ENCODE data around the gene CALM1. TPM values are rescaled to one million over a fixed set of nuclear protein-coding genes. Genes with fewer than 3 reads are reported as not detected.

Gene CALM1
- total RNA-seq, 1 donor from 2014 or later, result 347 TPM

- no peak overlapping the region for H3K4me2 ChIP-seq (ENCODE audit: low read length)
- DNase-seq (ENCODE audit: low read depth) (no peak), FAIRE-seq (no peak)
- no peak overlapping the region for H3K4me3 Mint-ChIP-seq (ENCODE audit: unreplicated experiment)
- TF ChIP-seq CTCF (IDR thresholded peaks at IDR 0.05; ENCODE audit: insufficient read depth, low read depth, low read length), result no peak
- no peak for TF ChIP-seq EZH2 (IDR thresholded peaks at IDR 0.05; ENCODE audit: insufficient read depth, low read length)
- H3K9me3 Mint-ChIP-seq (ENCODE audit: unreplicated experiment), result no peaks in the 10 kb centered on the region
- H3K4me1 ChIP-seq (ENCODE audit: insufficient read depth, low read length), result no peaks in the 10 kb centered on the region
- H3K9ac ChIP-seq (ENCODE audit: low read length), result no peak overlapping the region
- no peaks in the 10 kb centered on the region for H3K79me2 ChIP-seq (ENCODE audit: insufficient read depth, low read length)
- no peak overlapping the region for H3K4me3 ChIP-seq (ENCODE audit: insufficient read depth, low read depth, low read length)
- H3K36me3 ChIP-seq (ENCODE audit: insufficient read depth, low read length), result no peaks in the 10 kb centered on the region
- no peak overlapping the region for H3K27ac Mint-ChIP-seq (ENCODE audit: unreplicated experiment)
- H2AFZ ChIP-seq (ENCODE audit: low read depth, low read length), result no peak overlapping the region
- H3K9me3 ChIP-seq (ENCODE audit: insufficient read depth, low read depth, low read length), result no peaks in the 10 kb centered on the region
- H3K36me3 Mint-ChIP-seq (ENCODE audit: low read depth, unreplicated experiment), result no peaks in the 10 kb centered on the region
- no peaks in the 10 kb centered on the region for H3K4me1 Mint-ChIP-seq (ENCODE audit: low read depth, unreplicated experiment)
- no peak overlapping the region for H3K27ac ChIP-seq (ENCODE audit: low read depth, low read length)
- H4K20me1 ChIP-seq (ENCODE audit: insufficient read depth, low read length), result no peaks in the 10 kb centered on the region
- H3K27me3 ChIP-seq (ENCODE audit: insufficient read depth, low read length), result peaks cover 5% of the 10 kb centered on the region
- H3K27me3 Mint-ChIP-seq (ENCODE audit: low read depth, unreplicated experiment), result peaks cover 4% of the 10 kb centered on the region
Observed at GRCh38 chr14:90362558-90362896, 34.3 kb upstream of the CALM1 start.

GRCh38 chr14:90368946-90369721 is 27.7 kb upstream of the CALM1 start:
- no peaks in the 10 kb centered on the region for H3K4me1 ChIP-seq (ENCODE audit: insufficient read depth, low read length)
- no peak overlapping the region for H2AFZ ChIP-seq (ENCODE audit: low read depth, low read length)
- TF ChIP-seq EZH2 (IDR thresholded peaks at IDR 0.05; ENCODE audit: insufficient read depth, low read length), result no peak
- TF ChIP-seq CTCF (IDR thresholded peaks at IDR 0.05; ENCODE audit: insufficient read depth, low read depth, low read length), result no peak
- H3K36me3 ChIP-seq (ENCODE audit: insufficient read depth, low read length), result no peaks in the 10 kb centered on the region
- no peaks in the 10 kb centered on the region for H3K9me3 ChIP-seq (ENCODE audit: insufficient read depth, low read depth, low read length)
- Mint-ChIP-seq H3K27me3 (ENCODE audit: low read depth, unreplicated experiment) (no peaks in the 10 kb centered on the region), H3K4me1 (ENCODE audit: low read depth, unreplicated experiment) (peaks cover 6% of the 10 kb centered on the region), H3K9me3 (ENCODE audit: unreplicated experiment) (no peaks in the 10 kb centered on the region), H3K4me3 (ENCODE audit: unreplicated experiment) (no peak overlapping the region), H3K36me3 (ENCODE audit: low read depth, unreplicated experiment) (no peaks in the 10 kb centered on the region), H3K27ac (ENCODE audit: unreplicated experiment) (no peak overlapping the region)
- H4K20me1 ChIP-seq (ENCODE audit: insufficient read depth, low read length), result no peaks in the 10 kb centered on the region
- H3K4me3 ChIP-seq (ENCODE audit: insufficient read depth, low read depth, low read length), result no peak overlapping the region
- no peak overlapping the region for H3K27ac ChIP-seq (ENCODE audit: low read depth, low read length)
- no peak for FAIRE-seq
- H3K9ac ChIP-seq (ENCODE audit: low read length), result no peak overlapping the region
- H3K4me2 ChIP-seq (ENCODE audit: low read length), result no peak overlapping the region
- H3K27me3 ChIP-seq (ENCODE audit: insufficient read depth, low read length), result peaks cover 1% of the 10 kb centered on the region
- no peaks in the 10 kb centered on the region for H3K79me2 ChIP-seq (ENCODE audit: insufficient read depth, low read length)
- peak; percentile 10 for DNase-seq (ENCODE audit: low read depth)

GRCh38 chr14:90373887-90374286 is 22.9 kb upstream of the CALM1 start:
- Mint-ChIP-seq H3K4me3 (ENCODE audit: unreplicated experiment) (no peak overlapping the region), H3K36me3 (ENCODE audit: low read depth, unreplicated experiment) (no peaks in the 10 kb centered on the region), H3K27ac (ENCODE audit: unreplicated experiment) (no peak overlapping the region), H3K9me3 (ENCODE audit: unreplicated experiment) (no peaks in the 10 kb centered on the region), H3K27me3 (ENCODE audit: low read depth, unreplicated experiment) (no peaks in the 10 kb centered on the region), H3K4me1 (ENCODE audit: low read depth, unreplicated experiment) (peaks cover 6% of the 10 kb centered on the region)
- Histone ChIP-seq H3K27ac (ENCODE audit: low read depth, low read length) (no peak overlapping the region), H4K20me1 (ENCODE audit: insufficient read depth, low read length) (no peaks in the 10 kb centered on the region), H3K9me3 (ENCODE audit: insufficient read depth, low read depth, low read length) (no peaks in the 10 kb centered on the region), H3K4me3 (ENCODE audit: insufficient read depth, low read depth, low read length) (no peak overlapping the region), H3K4me1 (ENCODE audit: insufficient read depth, low read length) (no peaks in the 10 kb centered on the region), H3K9ac (ENCODE audit: low read length) (no peak overlapping the region), H3K36me3 (ENCODE audit: insufficient read depth, low read length) (no peaks in the 10 kb centered on the region), H3K79me2 (ENCODE audit: insufficient read depth, low read length) (no peaks in the 10 kb centered on the region), H3K27me3 (ENCODE audit: insufficient read depth, low read length) (no peaks in the 10 kb centered on the region), H2AFZ (ENCODE audit: low read depth, low read length) (no peak overlapping the region), H3K4me2 (ENCODE audit: low read length) (no peak overlapping the region)
- DNase-seq (ENCODE audit: low read depth) (no peak), FAIRE-seq (no peak)
- TF ChIP-seq EZH2 (IDR thresholded peaks at IDR 0.05; ENCODE audit: insufficient read depth, low read length) (no peak), CTCF (IDR thresholded peaks at IDR 0.05; ENCODE audit: insufficient read depth, low read depth, low read length) (no peak)

Data from astrocyte (in vitro differentiated cells and primary cell).